Measurements from ENCODE around the gene C22orf31. TPM values are rescaled to one million over a fixed set of nuclear protein-coding genes. Genes with fewer than 3 reads are reported as not detected.

Gene C22orf31
- total RNA-seq, 1 experiment from 2014 or later, result not detected

DNA sequence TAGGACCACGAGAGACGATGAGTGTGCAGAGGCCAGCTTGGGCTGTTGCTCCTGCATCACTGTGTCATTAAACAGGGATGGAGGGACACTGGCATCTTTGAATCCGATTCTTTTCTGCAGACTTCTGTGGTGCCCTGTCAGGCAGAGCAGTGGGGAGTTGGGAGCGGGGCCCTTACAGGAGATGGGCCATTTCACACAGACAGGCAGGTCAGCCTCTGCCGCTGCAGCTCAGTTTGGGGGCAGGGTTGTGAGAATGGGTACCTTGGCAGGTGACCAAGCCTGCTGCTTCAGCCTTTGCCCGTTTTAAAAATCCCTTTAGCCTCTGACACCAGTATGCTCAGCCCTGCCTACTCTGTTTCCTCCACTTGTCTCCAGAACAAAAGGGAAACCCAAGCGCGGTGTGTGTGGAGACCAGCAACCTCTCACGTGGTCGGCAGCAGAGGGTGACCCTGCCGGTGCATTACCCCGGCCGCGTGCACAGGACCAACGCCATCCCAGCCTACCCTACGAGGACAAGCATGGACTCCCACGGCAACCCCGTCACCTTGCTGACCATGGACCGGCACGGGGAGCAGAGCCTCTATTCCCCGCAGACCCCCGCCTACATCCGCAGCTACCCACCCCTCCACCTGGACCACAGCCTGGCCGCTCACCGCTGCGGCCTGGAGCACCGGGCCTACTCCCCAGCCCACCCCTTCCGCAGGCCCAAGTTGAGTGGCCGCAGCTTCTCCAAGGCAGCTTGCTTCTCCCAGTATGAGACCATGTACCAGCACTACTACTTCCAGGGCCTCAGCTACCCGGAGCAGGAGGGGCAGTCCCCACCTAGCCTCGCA lies 12.6 kb downstream of the C22orf31 start:
- H2BK15ac ChIP-seq (ENCODE audit: low read depth, low read length), result no peak overlapping the region
- Mint-ChIP-seq H3K4me3 (no peak overlapping the region; a peak in 1 of 5 replicates), H3K4me1 (peaks cover 13 to 15% of the 10 kb centered on the region in 2 experiments), H3K27ac (no peak overlapping the region; a peak in 2 of 7 replicates), H3K9me3 (no peaks in the 10 kb centered on the region), H3K36me3 (ENCODE audit: insufficient read depth in 1 of 3, low read depth in 3 of 3) (peaks cover 25 to 69% (median 64%) of the 10 kb centered on the region in 3 experiments), H3K27me3 (ENCODE audit: low read depth) (peaks cover 1% of the 10 kb centered on the region; the same call in 1 of the 2 replicates)
- no peak overlapping the region for H2AFZ ChIP-seq (ENCODE audit: low read length)
- H2AK5ac ChIP-seq (ENCODE audit: insufficient read length, low read length), result no peak overlapping the region
- no peak overlapping the region for H2BK12ac ChIP-seq (ENCODE audit: insufficient read length, low read depth, low read length)
- no peak for DNase-seq
- H2BK5ac ChIP-seq (ENCODE audit: insufficient read length, low read length), result no peak overlapping the region
- no peak overlapping the region for H3K23ac ChIP-seq (ENCODE audit: insufficient read length, low read depth, low read length)
- H3K18ac ChIP-seq (ENCODE audit: insufficient read length, low read depth, low read length), result no peak overlapping the region
- H3K79me2 ChIP-seq (ENCODE audit: insufficient read depth, low read length), result no peaks in the 10 kb centered on the region
- H3K27me3 ChIP-seq (ENCODE audit: insufficient read depth, low read length), result no peaks in the 10 kb centered on the region
- no peak overlapping the region for H4K91ac ChIP-seq (ENCODE audit: insufficient read length, low read depth, low read length)
- H4K8ac ChIP-seq (replicated peaks; ENCODE audit: insufficient read length, low read depth, low read length), result no peak overlapping the region
- no peak overlapping the region for H3K4ac ChIP-seq (ENCODE audit: low read depth, low read length)
- H3K56ac ChIP-seq (ENCODE audit: insufficient read length, low read depth, low read length), result no peak overlapping the region
- no peak overlapping the region for H4K5ac ChIP-seq (ENCODE audit: insufficient read length, low read depth, low read length)
- H3K4me1 ChIP-seq (ENCODE audit: insufficient read depth, low read length), result no peaks in the 10 kb centered on the region
- H2BK20ac ChIP-seq (ENCODE audit: low read depth, low read length, poor library complexity, severe bottlenecking), result no peak overlapping the region
- WGBS (ENCODE audit: extremely low coverage, insufficient read length, low lambda C conversion rate), result no CpG with 5 or more reads among the region's 31 CpGs
- no peak overlapping the region for H3K9ac ChIP-seq (ENCODE audit: extremely low read depth, insufficient read length, low read length)
- H3K9me3 ChIP-seq (ENCODE audit: control insufficient read depth, low read depth, low read length), result no peaks in the 10 kb centered on the region
- H4K20me1 ChIP-seq (ENCODE audit: control insufficient read depth, insufficient read depth, insufficient read length), result no peaks in the 10 kb centered on the region
- H2BK120ac ChIP-seq (ENCODE audit: low read depth, low read length, poor library complexity, severe bottlenecking), result no peak overlapping the region
- H3K27ac ChIP-seq (ENCODE audit: insufficient read length, low read depth, low read length), result no peak overlapping the region
- no peak overlapping the region for H3K4me2 ChIP-seq (ENCODE audit: insufficient read depth, insufficient read length, low read length)
- no peak overlapping the region for H3K14ac ChIP-seq (ENCODE audit: insufficient read depth, low read length)
- H3K23me2 ChIP-seq (ENCODE audit: insufficient read length, low read depth, low read length, poor library complexity, severe bottlenecking), result no peaks in the 10 kb centered on the region
- no peaks in the 10 kb centered on the region for H3K79me1 ChIP-seq (ENCODE audit: insufficient read depth, low read depth, low read length, poor library complexity, severe bottlenecking)
- no peak for TF ChIP-seq CTCF (conservative IDR thresholded peaks at IDR 0.05)
- H3T11ph ChIP-seq (ENCODE audit: low read length), result no peak overlapping the region

All from H9 (cell line).